DND-41 (cell line): ENCODE measurements around the gene IGFL1.

Experiments used
- EZH2 ChIP-seq: IDR thresholded peaks from 3 replicates; pipeline ENCODE4 v1.6.1; 2012; ENCODE audit warnings: borderline replicate concordance, low read depth, mild to moderate bottlenecking, moderate library complexity, low read length, inconsistent platforms; ENCODE audit not compliant: severe bottlenecking
- TF ChIP-seq, protein P1 (sequence below): IDR thresholded peaks from 2 replicates; pipeline ENCODE4 v1.5.1; 2012; ENCODE audit warnings: borderline replicate concordance, low read length, moderate library complexity, mild to moderate bottlenecking; ENCODE audit not compliant: poor library complexity, severe bottlenecking; ENCODE audit errors: extremely low read depth

DNA sequence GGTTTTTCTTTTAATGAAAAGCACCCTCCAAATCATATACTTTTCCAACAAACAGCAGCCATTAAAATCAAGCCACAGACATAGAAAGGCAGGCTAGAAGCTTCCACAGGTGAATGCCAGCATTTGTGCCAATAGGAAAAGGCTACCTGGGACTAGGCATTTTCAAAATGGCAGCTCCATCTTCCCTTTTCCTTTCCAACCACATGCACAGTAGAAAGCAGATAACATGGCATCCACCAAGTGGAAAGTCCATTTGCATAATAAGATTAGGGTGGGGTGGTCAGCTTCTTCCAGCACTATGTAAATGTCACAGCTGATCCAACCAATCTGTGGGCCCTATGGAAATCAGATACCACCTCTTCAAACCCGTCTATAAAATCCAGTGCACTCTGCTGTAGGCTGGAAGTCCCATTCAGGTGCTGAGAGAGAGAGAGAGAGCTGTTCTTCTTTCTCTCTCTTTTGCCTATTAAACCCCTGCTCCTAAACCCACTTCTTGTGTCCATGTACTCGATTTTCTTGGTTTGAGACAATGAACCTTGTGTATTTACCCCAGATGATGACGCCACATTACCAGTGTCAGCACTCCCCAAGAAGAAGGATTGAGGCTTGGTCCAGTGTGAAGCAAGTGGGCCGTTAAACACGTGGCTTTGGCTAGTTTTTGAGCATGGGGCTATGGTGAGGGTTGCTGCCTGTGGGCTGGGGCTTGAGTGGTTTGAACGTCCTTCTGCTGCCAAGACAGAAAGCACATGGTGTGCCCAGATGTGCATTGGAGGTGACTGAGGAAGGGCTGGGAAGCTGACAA lies 24.2 kb upstream of the IGFL1 start:
- TF ChIP-seq, protein P1, sequence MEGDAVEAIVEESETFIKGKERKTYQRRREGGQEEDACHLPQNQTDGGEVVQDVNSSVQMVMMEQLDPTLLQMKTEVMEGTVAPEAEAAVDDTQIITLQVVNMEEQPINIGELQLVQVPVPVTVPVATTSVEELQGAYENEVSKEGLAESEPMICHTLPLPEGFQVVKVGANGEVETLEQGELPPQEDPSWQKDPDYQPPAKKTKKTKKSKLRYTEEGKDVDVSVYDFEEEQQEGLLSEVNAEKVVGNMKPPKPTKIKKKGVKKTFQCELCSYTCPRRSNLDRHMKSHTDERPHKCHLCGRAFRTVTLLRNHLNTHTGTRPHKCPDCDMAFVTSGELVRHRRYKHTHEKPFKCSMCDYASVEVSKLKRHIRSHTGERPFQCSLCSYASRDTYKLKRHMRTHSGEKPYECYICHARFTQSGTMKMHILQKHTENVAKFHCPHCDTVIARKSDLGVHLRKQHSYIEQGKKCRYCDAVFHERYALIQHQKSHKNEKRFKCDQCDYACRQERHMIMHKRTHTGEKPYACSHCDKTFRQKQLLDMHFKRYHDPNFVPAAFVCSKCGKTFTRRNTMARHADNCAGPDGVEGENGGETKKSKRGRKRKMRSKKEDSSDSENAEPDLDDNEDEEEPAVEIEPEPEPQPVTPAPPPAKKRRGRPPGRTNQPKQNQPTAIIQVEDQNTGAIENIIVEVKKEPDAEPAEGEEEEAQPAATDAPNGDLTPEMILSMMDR, result no peak
- no peak for TF ChIP-seq EZH2
